ENCODE measurements around the gene GLRX5.

GLRX5 gene

GRCh38 chr14:95536671-95537070, 1.8 kb downstream of the GLRX5 start:
- DNase-seq = no peak

- no peak for DNase-seq
Measured at GRCh38 chr14:95537298-95538089, 2.6 kb downstream of the GLRX5 start.

- no peak for DNase-seq
Measured at GRCh38 chr14:95538801-95539509, 4.1 kb downstream of the GLRX5 start.

- no peak for DNase-seq
Measured at GRCh38 chr14:95540236-95540855, 5.5 kb downstream of the GLRX5 start.

GRCh38 chr14:95541346-95541745, 6.5 kb downstream of the GLRX5 start:
- DNase-seq = no peak

GRCh38 chr14:95541932-95542930, 7.4 kb downstream of the GLRX5 start:
- DNase-seq = no peak

- peak; percentile 68 for DNase-seq
Measured at GRCh38 chr14:95543021-95543420, 8.2 kb downstream of the GLRX5 start.

- DNase-seq = no peak
Measured at GRCh38 chr14:95544588-95544987, 9.7 kb downstream of the GLRX5 start.

GRCh38 chr14:95545515-95546168, 10.8 kb downstream of the GLRX5 start:
- DNase-seq = no peak

GRCh38 chr14:95547272-95547625, 12.4 kb downstream of the GLRX5 start:
- no peak for DNase-seq

- no peak for DNase-seq
Measured at GRCh38 chr14:95547626-95548327, 12.9 kb downstream of the GLRX5 start.

GRCh38 chr14:95548328-95548929, 13.6 kb downstream of the GLRX5 start:
- no peak for DNase-seq

- no peak for DNase-seq
Measured at GRCh38 chr14:95549656-95550585, 15.1 kb downstream of the GLRX5 start.

GRCh38 chr14:95551435-95551834, 16.6 kb downstream of the GLRX5 start:
- DNase-seq = no peak

- DNase-seq = no peak
Measured at GRCh38 chr14:95553141-95553540, 18.3 kb downstream of the GLRX5 start.

- no peak for DNase-seq
Measured at GRCh38 chr14:95555053-95555452, 20.2 kb downstream of the GLRX5 start.

GRCh38 chr14:95557291-95557690, 22.4 kb downstream of the GLRX5 start:
- no peak for DNase-seq

- DNase-seq = no peak
Measured at GRCh38 chr14:95557832-95558231, 23.0 kb downstream of the GLRX5 start.

- no peak for DNase-seq
Measured at GRCh38 chr14:95559203-95559602, 24.4 kb downstream of the GLRX5 start.

- peak; percentile 91 for DNase-seq
Measured at GRCh38 chr14:95561001-95561412, 26.2 kb downstream of the GLRX5 start.
